Measurements from ENCODE around the gene FAM120B. TPM values are rescaled to one million over a fixed set of nuclear protein-coding genes. Genes with fewer than 3 reads are reported as not detected.

FAM120B gene
- total and polyA plus RNA-seq, 2 donors (not counting 1 experiment from before 2014, with no cell fraction given): 14.4 to 19.3 TPM

DNA sequence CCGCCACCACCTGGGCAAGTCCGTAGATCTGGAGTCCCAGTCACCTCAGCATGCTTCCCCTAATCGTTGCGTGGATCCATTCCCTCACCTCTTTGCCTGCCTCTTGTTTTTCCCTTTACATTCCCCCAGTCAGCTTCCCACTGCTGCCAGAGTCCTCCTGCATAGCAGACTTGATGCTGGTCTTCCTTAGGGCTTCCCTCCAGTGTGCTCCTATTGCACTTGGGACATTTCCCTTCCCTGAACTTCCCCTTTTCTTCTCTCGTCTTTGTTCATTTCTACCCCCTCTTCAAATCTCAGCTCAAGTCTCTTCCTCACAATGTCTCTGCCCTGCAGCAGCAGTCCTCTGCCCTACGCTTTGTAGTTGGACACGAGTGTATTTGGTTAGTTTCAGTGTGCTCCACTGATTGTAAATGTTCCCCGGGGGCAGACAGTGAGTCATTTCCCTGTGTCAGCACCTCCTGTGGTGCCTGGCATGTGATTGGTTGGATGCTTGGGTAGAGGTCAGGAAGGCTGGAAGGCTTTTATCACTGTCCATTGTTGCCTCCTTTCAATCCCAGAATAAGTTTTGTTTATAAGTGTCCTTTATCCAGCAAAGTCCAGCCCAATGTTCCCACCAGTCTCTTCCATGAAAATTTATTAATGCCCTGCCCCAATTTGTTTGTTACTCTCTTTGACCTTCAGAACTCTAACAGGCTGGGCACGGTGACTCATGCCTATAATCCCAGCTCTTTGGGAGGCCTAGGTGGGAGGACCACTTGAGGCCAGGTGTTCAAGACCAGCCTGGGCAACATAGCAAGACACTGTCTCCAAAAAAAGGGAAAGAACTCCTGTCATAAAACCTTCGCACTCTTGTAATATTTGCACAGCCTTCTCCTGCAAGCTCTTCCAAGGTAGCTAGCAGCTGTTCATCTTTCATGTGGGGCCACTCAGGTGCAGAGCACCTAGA, 38.3 kb downstream of the FAM120B start:
- H3K36me3 ChIP-seq (ENCODE audit: control insufficient read depth, insufficient read depth, low read length): peaks cover 3% of the 10 kb centered on the region
- no peak overlapping the region for H2AFZ ChIP-seq (ENCODE audit: low read length)
- H3K9ac ChIP-seq (ENCODE audit: insufficient read depth, low read length): no peak overlapping the region
- H3K79me2 ChIP-seq (ENCODE audit: control insufficient read depth, insufficient read depth, low read length): peaks cover 2% of the 10 kb centered on the region
- H4K20me1 ChIP-seq (ENCODE audit: control insufficient read depth, extremely low read depth, insufficient read depth, low read length): no peaks in the 10 kb centered on the region
- no peaks in the 10 kb centered on the region for H3K9me3 ChIP-seq (ENCODE audit: control insufficient read depth, insufficient read depth, low read depth, low read length)
- no peak overlapping the region for H3K4me2 ChIP-seq (ENCODE audit: extremely low read depth, insufficient read depth, low read length)
- DNase-seq (ENCODE audit: low read depth in 2 of 2): peak; percentile 46 to 71
- peaks cover 4% of the 10 kb centered on the region for H3K4me1 ChIP-seq (ENCODE audit: control insufficient read depth, extremely low read depth, insufficient read depth, low read length)
- no peak overlapping the region for H3K4me3 ChIP-seq (replicated peaks in 1 of 4; ENCODE audit: control extremely low read depth in 1 of 4, insufficient read depth in 1 of 4, low read depth in 3 of 4, low read length in 4 of 4)
- no peak for TF ChIP-seq CTCF (conservative IDR thresholded peaks at IDR 0.05 in 1 of 2, IDR thresholded peaks at IDR 0.05 in 1 of 2; ENCODE audit: low read depth in 1 of 2, low read length in 2 of 2)
- no peak for TF ChIP-seq EZH2 (IDR thresholded peaks at IDR 0.05; ENCODE audit: low read length, missing control alignments)
- H3K27me3 ChIP-seq (ENCODE audit: control insufficient read depth, insufficient read depth, low read length): no peaks in the 10 kb centered on the region
- H3K27ac ChIP-seq (ENCODE audit: insufficient read depth, low read length): no peak overlapping the region

GRCh38 chr6:170345662-170346061, 39.1 kb downstream of the FAM120B start:
- Histone ChIP-seq H3K27me3 (ENCODE audit: control insufficient read depth, insufficient read depth, low read length) (no peaks in the 10 kb centered on the region), H3K27ac (ENCODE audit: insufficient read depth, low read length) (no peak overlapping the region), H4K20me1 (ENCODE audit: control insufficient read depth, extremely low read depth, insufficient read depth, low read length) (no peaks in the 10 kb centered on the region), H3K79me2 (ENCODE audit: control insufficient read depth, insufficient read depth, low read length) (peaks cover 2% of the 10 kb centered on the region), H2AFZ (ENCODE audit: low read length) (no peak overlapping the region), H3K36me3 (ENCODE audit: control insufficient read depth, insufficient read depth, low read length) (peaks cover 8% of the 10 kb centered on the region), H3K9me3 (ENCODE audit: control insufficient read depth, insufficient read depth, low read depth, low read length) (no peaks in the 10 kb centered on the region), H3K9ac (ENCODE audit: insufficient read depth, low read length) (no peak overlapping the region), H3K4me1 (ENCODE audit: control insufficient read depth, extremely low read depth, insufficient read depth, low read length) (peaks cover 4% of the 10 kb centered on the region), H3K4me3 (replicated peaks in 1 of 4; ENCODE audit: control extremely low read depth in 1 of 4, insufficient read depth in 1 of 4, low read depth in 3 of 4, low read length in 4 of 4) (no peak overlapping the region), H3K4me2 (ENCODE audit: extremely low read depth, insufficient read depth, low read length) (no peak overlapping the region)
- peak in 1 of 2 donors; percentile 30 for DNase-seq (ENCODE audit: low read depth in 2 of 2)
- TF ChIP-seq EZH2 (IDR thresholded peaks at IDR 0.05; ENCODE audit: low read length, missing control alignments) (no peak), CTCF (conservative IDR thresholded peaks at IDR 0.05 in 1 of 2, IDR thresholded peaks at IDR 0.05 in 1 of 2; ENCODE audit: low read depth in 1 of 2, low read length in 2 of 2) (no peak)

DNA sequence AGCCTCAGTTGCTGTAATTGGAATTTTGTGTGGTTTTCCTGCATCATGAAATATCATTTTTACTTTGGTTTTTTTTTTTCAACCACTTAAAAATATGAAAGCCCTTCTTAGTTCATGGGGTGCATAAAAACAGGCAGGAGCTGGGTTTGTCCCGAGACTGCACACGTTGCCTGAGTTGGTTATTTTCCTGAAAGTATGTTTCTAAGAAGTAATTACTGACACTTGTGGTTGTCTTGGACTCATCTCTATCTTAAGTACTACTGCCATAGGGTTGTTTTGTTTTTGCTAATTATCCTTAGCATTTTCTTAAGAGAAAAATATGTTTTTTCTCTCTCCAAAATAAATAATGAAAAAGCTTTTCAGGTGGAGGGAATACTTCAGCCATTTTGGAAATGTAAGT, 40.1 kb downstream of the FAM120B start:
- Histone ChIP-seq H3K27ac (ENCODE audit: insufficient read depth, low read length) (no peak overlapping the region), H2AFZ (ENCODE audit: low read length) (no peak overlapping the region), H3K4me2 (ENCODE audit: extremely low read depth, insufficient read depth, low read length) (no peak overlapping the region), H3K36me3 (ENCODE audit: control insufficient read depth, insufficient read depth, low read length) (peaks cover 8% of the 10 kb centered on the region), H4K20me1 (ENCODE audit: control insufficient read depth, extremely low read depth, insufficient read depth, low read length) (no peaks in the 10 kb centered on the region), H3K4me1 (ENCODE audit: control insufficient read depth, extremely low read depth, insufficient read depth, low read length) (peaks cover 4% of the 10 kb centered on the region), H3K9ac (ENCODE audit: insufficient read depth, low read length) (no peak overlapping the region), H3K27me3 (ENCODE audit: control insufficient read depth, insufficient read depth, low read length) (no peaks in the 10 kb centered on the region), H3K4me3 (replicated peaks in 1 of 4; ENCODE audit: control extremely low read depth in 1 of 4, insufficient read depth in 1 of 4, low read depth in 3 of 4, low read length in 4 of 4) (no peak overlapping the region), H3K79me2 (ENCODE audit: control insufficient read depth, insufficient read depth, low read length) (peaks cover 2% of the 10 kb centered on the region), H3K9me3 (ENCODE audit: control insufficient read depth, insufficient read depth, low read depth, low read length) (no peaks in the 10 kb centered on the region)
- DNase-seq (ENCODE audit: low read depth in 2 of 2): no peak
- TF ChIP-seq CTCF (conservative IDR thresholded peaks at IDR 0.05 in 1 of 2, IDR thresholded peaks at IDR 0.05 in 1 of 2; ENCODE audit: low read depth in 1 of 2, low read length in 2 of 2) (no peak), EZH2 (IDR thresholded peaks at IDR 0.05; ENCODE audit: low read length, missing control alignments) (no peak)
